ENCODE data around the gene TMEM120B.
"Not testable (repeated sequence)": the region's sequence is repeated elsewhere in the genome, so short reads cannot be mapped to it uniquely, and the experiment has no call there.

TMEM120B gene

DNA sequence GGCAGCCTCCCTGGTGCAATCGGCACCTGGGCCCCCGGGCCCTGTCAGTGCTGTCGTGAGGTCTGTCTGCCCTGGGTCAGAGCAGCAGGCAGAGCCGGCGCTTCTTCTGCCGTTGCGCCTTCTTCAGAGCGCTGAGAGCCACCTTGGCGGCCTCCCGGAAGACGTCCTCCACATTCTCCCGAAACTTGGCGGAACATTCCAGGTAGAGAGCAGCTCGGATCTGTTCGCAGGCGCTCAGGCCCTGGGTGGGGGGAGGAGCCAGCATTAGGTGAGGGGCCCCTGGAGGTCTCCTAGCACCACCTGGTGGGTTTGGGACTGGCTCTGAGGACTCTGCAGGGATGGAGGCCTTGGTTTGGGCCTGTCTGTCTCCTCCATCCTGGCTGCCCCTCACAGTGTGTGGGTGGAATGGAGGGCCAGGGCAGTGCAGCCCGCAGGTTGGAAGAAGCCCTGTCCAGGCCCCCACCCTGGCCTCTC is 66.9 kb downstream of the TMEM120B start:
- H3K27ac Mint-ChIP-seq = no peak overlapping the region
- intact Hi-C loops (cut with micrococcal nuclease) = no loop called here

DNA sequence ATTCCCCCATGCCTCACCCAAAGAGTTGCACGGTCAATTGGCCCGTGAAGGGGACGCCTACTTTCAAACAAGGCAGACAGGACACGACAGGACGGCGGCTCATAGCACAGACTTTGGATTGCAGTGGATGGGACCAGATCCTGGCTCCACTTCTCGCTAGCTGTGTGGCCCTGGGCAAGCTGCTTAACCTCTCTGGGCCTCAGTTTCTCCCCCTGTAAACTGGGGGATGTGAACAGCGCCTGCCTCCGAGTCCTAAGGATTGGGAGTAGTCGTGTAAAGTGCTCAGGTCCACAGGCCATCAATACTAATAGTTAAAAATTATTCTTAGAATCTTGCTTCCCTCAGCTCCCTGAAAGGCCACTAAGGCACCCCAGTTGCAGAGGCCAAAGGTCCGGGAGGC is 67.9 kb downstream of the TMEM120B start:
- peak overlapping the region; percentile 79 for H3K27ac Mint-ChIP-seq
- peaks cover 44% of the 10 kb centered on the region for H3K36me3 Mint-ChIP-seq (ENCODE audit: low read depth)
- H3K9me3 Mint-ChIP-seq = no peaks in the 10 kb centered on the region
- H3K4me1 Mint-ChIP-seq (ENCODE audit: low read depth) = peaks cover 39% of the 10 kb centered on the region
- H3K4me3 Mint-ChIP-seq = no peak overlapping the region
- no peaks in the 10 kb centered on the region for H3K27me3 Mint-ChIP-seq
- intact Hi-C loops (cut with micrococcal nuclease) = no loop called here

More for the DNA sequence above, 66.9 kb downstream of the TMEM120B start:
- Mint-ChIP-seq H3K27me3 (no peaks in the 10 kb centered on the region), H3K36me3 (ENCODE audit: low read depth) (peaks cover 44% of the 10 kb centered on the region), H3K9me3 (no peaks in the 10 kb centered on the region), H3K4me3 (no peak overlapping the region), H3K4me1 (ENCODE audit: low read depth) (peaks cover 32% of the 10 kb centered on the region)

DNA sequence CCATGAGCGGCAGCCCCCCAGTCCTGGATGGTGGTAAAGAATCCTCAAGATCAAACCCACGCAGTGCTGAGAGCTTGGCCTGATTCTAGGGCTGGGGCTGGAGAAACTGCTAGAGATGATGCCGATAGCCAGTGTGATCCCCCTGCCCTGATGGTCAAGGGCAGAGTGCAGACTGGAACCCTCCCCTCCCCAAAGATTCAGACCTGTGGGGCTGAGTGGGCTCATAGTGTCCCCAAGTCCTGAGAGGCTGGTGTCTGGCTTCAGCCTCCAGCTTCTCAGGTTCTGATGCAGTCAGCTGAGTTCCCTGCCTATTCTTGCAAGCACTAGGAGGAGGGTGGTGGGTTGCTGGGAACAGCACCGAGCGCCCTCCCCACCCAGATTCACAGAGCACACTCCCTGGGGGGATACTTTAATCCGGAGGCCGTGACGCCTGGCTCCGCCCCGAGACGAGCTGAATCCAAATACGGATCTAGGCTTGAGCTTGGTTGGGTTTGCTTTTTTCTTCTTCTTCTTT is 69.0 kb downstream of the TMEM120B start:
- no peaks in the 10 kb centered on the region for H3K9me3 Mint-ChIP-seq
- intact Hi-C loops (cut with micrococcal nuclease) = no loop called here
- H3K27ac Mint-ChIP-seq = peak overlapping the region; percentile 79
- H3K27me3 Mint-ChIP-seq = no peaks in the 10 kb centered on the region
- peaks cover 48% of the 10 kb centered on the region for H3K4me1 Mint-ChIP-seq (ENCODE audit: low read depth)
- peak overlapping the region; percentile 58 for H3K4me3 Mint-ChIP-seq
- peaks cover 50% of the 10 kb centered on the region for H3K36me3 Mint-ChIP-seq (ENCODE audit: low read depth)

DNA sequence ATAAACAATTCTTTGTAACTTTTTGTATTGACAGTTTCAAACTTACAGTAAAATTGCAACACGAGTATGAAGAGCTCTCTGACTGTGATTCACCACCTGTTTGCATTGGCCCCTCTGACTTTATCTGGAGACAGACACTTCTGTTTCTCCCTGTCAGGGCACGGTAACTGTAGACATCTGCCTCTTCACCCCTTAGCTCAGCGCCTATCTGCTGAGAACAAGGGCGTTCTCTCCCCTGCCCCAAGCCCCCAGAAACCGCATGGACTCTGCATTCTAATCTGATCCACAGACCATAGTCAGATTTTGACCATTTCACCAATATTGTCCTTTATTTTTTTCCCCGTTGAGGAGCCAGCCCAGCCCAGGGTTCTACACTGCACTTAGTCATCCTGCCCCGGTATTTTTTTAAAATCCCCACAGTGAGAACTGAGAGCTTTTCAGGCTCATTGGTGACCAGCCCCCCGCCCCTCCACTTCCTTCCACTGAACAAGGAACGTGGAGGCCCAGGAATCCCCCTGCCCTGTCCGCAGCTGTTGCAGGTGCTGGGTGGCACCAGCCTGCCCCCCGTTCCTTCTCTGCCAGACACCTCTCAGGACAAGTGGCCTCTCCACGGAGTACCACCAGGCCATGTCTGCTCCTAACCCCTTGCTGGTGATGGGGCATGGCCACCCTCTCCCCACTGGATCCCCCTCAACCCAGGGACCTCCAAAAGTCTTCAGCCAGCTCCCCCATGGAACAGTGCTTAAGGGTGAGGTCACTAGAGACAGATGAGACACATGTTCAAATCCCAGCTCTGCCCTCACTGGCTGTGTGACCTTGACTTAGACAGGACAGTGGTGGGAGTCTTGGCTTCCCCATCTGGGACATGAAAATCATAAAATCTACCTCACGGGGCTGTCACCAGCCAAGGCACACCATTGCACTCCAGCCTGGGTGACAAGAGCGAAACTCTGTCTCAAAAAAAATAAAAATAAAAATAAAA is 69.7 kb downstream of the TMEM120B start:
- no peaks in the 10 kb centered on the region for H3K9me3 Mint-ChIP-seq
- intact Hi-C loops (cut with micrococcal nuclease) = no loop called here
- H3K4me3 Mint-ChIP-seq = peak overlapping the region; percentile 58
- peaks cover 58% of the 10 kb centered on the region for H3K36me3 Mint-ChIP-seq (ENCODE audit: low read depth)
- H3K27ac Mint-ChIP-seq = peak overlapping the region; percentile 79
- H3K27me3 Mint-ChIP-seq = no peaks in the 10 kb centered on the region
- H3K4me1 Mint-ChIP-seq (ENCODE audit: low read depth) = peaks cover 55% of the 10 kb centered on the region

DNA sequence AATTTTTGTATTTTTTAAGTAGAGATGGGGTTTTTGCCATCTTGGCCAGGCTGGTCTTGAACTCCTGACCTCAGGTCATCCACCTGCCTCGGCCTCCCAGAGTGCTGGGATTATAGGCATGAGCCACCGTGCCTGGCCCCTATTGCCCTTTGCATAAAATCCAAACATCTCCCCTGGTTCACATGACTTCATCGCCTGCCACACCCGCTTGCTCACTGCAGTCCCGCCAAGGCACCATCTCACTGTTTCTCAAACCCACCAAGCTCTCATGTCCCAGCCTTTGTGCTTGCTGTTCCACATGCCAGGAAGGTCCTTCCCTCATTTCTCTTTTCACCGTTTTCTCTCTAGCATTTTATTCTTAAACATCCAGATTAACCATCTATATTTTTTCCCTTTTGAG is 71.2 kb downstream of the TMEM120B start:
- H3K36me3 Mint-ChIP-seq (ENCODE audit: low read depth) = peaks cover 56% of the 10 kb centered on the region
- H3K4me1 Mint-ChIP-seq (ENCODE audit: low read depth) = peaks cover 69% of the 10 kb centered on the region
- intact Hi-C loops (cut with micrococcal nuclease) = no loop called here
- H3K9me3 Mint-ChIP-seq = no peaks in the 10 kb centered on the region
- H3K27ac Mint-ChIP-seq = peak overlapping the region; percentile 33
- H3K4me3 Mint-ChIP-seq = no peak overlapping the region
- no peaks in the 10 kb centered on the region for H3K27me3 Mint-ChIP-seq

DNA sequence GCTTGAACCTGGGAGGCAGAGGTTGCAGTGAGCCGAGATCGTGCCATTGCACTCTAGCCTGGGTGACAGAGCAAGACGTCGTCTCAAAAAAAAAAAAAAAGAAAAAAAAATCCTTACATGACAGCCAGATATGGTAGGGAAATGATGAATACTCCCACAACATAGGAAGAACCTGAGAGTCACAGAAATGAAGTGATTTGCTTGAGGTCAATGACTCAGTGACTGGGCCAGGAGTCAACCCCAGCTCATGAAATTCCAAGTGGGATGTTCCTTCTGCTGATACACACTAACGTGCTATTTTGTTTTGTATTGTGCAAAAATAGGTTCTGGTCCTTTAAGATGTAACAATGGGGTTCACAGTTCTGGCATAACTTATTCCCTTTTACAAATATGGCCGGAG is 71.9 kb downstream of the TMEM120B start:
- peak overlapping the region; percentile 33 for H3K27ac Mint-ChIP-seq
- H3K36me3 Mint-ChIP-seq (ENCODE audit: low read depth) = peaks cover 49% of the 10 kb centered on the region
- intact Hi-C loops (cut with micrococcal nuclease) = no loop called here
- H3K4me1 Mint-ChIP-seq (ENCODE audit: low read depth) = peaks cover 76% of the 10 kb centered on the region
- H3K27me3 Mint-ChIP-seq = no peaks in the 10 kb centered on the region
- H3K4me3 Mint-ChIP-seq = no peak overlapping the region
- H3K9me3 Mint-ChIP-seq = no peaks in the 10 kb centered on the region

DNA sequence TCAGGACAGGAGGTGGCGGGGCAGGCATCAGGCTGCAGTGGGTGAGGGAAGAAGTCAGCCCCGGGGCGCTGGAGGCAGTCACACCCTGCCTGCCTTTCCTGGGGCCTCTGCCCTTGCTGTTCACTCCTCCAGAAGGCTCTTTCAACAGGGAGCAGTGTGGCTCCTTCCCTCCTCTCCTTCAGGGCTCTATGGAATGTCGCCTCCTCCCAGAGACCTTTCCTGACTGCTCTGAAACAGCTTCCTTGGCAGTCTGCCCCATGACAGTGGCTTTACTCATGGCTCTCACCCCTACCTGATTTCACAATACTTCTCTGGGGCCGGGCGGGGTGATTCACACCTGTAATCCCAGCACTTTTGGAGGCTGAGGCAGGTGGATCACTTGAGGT is 73.9 kb downstream of the TMEM120B start:
- Mint-ChIP-seq H3K36me3 (ENCODE audit: low read depth) (peaks cover 38% of the 10 kb centered on the region), H3K9me3 (no peaks in the 10 kb centered on the region), H3K4me1 (ENCODE audit: low read depth) (peaks cover 90% of the 10 kb centered on the region), H3K27ac (peak overlapping the region; percentile 100), H3K4me3 (no peak overlapping the region), H3K27me3 (no peaks in the 10 kb centered on the region)
- intact Hi-C loops (cut with micrococcal nuclease) = no loop called here

DNA sequence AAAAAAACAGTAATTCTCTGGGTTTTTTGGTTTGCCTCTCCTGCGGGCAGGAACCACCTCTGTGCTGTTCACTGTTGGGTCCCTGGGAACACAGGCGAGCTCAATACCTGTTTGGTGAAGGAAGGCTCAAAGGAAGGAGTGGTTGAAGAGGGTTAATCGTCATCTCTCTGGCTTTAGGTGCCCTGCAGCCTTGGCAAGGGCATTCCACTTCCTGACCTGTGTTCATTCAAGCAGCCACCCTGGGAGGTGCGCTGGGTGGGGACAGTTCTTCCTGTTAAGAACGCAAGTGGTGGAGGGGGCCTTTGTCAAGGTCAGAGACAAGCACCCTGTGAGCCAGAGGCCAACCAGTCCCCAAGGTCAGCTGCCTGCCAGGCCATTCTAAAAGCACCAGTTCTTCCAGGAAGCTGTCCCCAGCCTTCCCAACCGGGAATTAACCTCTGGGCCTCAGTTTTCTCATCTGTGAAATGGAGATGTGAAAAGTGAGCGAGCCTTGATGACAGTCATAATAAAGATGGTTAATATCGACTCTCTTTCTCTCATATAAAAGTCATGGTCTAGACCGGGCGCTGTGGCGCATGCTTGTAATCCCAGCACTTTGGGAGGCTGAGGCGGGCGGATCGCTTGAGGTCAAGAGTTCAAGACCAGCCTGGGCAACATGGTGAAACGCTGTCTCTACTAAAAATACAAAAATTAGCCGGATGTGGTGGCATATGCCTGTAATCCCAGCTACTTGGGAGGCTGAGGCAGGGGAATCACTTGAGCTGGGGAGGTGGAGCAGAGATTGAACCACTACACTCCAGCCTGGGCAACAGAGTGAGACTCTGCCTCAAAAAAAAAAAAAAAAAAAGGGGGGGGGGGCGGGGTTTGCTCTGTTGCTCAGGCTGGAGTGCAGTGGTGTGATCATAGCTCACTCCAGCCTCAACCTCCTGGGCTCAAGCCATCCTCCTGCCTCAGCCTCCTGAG is 74.8 kb downstream of the TMEM120B start:
- H3K9me3 Mint-ChIP-seq = no peaks in the 10 kb centered on the region
- H3K36me3 Mint-ChIP-seq (ENCODE audit: low read depth) = peaks cover 38% of the 10 kb centered on the region
- peak overlapping the region; percentile 100 for H3K27ac Mint-ChIP-seq
- H3K27me3 Mint-ChIP-seq = no peaks in the 10 kb centered on the region
- intact Hi-C loops (cut with micrococcal nuclease) = no loop called here
- H3K4me3 Mint-ChIP-seq = no peak overlapping the region
- H3K4me1 Mint-ChIP-seq (ENCODE audit: low read depth) = peaks cover 90% of the 10 kb centered on the region

DNA sequence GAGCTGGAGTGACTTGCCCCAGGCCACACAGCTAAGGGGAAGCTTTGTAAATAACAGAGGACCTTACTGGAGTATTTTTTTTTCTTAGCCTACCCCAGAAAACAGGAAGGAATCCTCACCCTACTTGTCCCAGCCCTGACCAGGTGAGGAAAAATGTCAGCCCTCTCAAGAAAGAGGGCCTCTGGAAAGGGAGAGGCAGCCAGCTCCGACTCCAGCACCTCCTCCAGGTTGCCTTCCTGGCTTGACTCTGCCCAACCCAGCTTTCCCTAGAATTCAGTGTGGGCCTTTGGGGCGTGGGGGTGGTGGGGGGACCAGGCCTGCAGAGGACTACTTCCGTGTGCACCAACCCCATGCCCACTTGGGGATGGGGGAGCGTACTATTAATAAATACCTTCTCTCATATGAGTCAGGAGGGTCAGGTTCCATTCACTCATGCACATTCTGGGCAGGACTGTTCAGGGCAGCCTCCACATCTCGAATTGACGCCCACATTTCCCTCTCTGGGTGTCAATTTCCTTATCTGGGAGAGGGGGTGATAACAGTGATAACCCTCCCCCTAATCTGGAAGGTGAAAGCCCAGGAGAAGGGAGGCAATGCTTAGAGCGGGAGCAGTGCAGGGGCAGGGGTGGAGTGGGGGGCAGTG is 75.7 kb downstream of the TMEM120B start:
- intact Hi-C loops (cut with micrococcal nuclease) = no loop called here
- peaks cover 85% of the 10 kb centered on the region for H3K4me1 Mint-ChIP-seq (ENCODE audit: low read depth)
- H3K27ac Mint-ChIP-seq = peak overlapping the region; percentile 100
- H3K9me3 Mint-ChIP-seq = no peaks in the 10 kb centered on the region
- peaks cover 33% of the 10 kb centered on the region for H3K36me3 Mint-ChIP-seq (ENCODE audit: low read depth)
- no peak overlapping the region for H3K4me3 Mint-ChIP-seq
- no peaks in the 10 kb centered on the region for H3K27me3 Mint-ChIP-seq

DNA sequence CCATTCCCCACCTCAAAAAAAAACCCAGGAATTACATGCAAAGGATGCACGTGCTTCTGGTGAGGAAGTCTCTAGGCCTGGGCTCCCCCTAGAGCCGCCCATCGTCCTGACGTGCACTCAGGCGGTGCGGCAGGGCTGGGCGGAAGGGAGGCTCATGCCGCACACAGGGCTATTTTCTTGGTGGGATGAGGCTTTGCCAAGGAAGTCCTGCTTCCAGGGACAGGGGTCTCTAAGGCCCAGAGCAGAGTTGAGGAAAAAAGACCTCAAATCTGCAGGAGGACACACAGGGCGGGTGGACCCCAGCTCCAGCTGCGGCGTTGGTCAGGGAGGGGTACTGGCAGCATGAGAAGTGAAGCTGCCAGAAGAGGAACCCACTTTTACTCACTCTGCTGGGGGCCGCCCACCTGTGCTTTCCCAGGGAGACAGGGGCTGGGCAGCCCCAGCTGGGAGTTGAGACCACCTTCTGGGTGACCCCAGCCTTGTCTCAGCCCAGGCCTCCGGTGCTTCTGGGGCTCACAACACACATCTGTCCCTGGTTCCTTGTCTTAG is 76.8 kb downstream of the TMEM120B start:
- H3K4me3 Mint-ChIP-seq = peak overlapping the region; percentile 75
- intact Hi-C loops (cut with micrococcal nuclease) = no loop called here
- H3K27ac Mint-ChIP-seq = peak overlapping the region; percentile 100
- peaks cover 26% of the 10 kb centered on the region for H3K36me3 Mint-ChIP-seq (ENCODE audit: low read depth)
- no peaks in the 10 kb centered on the region for H3K27me3 Mint-ChIP-seq
- H3K4me1 Mint-ChIP-seq (ENCODE audit: low read depth) = peaks cover 83% of the 10 kb centered on the region
- no peaks in the 10 kb centered on the region for H3K9me3 Mint-ChIP-seq

DNA sequence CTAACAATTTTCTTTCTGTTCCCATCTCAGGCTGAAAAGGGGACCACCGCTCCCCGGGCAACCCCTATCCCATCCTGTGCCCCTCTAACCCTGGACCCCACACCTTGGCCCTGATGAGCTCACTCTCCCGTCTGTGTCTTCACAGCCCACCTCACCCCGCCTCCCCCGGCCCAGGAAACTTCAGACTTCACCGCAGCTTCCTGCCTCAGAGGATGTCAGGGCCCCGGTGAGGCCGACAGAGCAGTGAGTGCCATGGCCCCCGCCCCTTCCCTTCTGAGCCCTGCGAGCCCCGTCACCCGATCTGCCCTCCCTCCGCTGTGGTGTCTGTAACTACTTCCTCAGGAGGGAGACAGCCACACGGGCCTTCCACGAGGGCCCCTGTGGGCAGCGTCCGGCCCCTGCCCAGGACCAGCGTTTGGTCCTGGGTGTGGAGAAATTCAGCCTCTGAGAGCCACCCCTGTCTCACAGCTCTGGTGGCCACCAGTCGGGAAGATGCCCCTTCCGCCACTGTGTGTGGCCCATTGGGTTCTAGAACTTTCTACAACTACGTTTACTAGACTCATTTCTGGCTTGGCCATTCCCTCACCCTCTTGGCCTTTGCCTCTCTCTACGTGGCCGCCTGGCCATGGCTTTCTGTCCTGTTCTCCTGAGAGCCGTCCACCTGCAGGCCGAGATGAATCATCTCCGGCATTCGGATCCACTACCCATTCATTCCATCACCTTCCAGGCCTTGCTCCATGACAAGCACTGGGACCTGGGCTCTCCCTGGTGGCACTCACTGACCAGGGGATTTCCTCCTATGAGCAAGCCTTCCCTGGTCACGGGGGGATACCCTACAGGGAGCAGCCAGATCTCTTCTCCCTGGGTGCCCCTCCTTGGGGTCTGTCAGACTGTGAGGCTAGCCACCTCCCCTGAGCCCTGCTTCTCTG is 77.5 kb downstream of the TMEM120B start:
- Mint-ChIP-seq H3K9me3 (no peaks in the 10 kb centered on the region), H3K36me3 (ENCODE audit: low read depth) (peaks cover 33% of the 10 kb centered on the region), H3K27ac (peak overlapping the region; percentile 100), H3K27me3 (no peaks in the 10 kb centered on the region), H3K4me1 (ENCODE audit: low read depth) (peaks cover 85% of the 10 kb centered on the region), H3K4me3 (peak overlapping the region; percentile 75)
- intact Hi-C loops (cut with micrococcal nuclease) = loop anchor here (5.0 kb wide), 1 partner anchor 93 kb away; no protein-coding TSS in a partner anchor

DNA sequence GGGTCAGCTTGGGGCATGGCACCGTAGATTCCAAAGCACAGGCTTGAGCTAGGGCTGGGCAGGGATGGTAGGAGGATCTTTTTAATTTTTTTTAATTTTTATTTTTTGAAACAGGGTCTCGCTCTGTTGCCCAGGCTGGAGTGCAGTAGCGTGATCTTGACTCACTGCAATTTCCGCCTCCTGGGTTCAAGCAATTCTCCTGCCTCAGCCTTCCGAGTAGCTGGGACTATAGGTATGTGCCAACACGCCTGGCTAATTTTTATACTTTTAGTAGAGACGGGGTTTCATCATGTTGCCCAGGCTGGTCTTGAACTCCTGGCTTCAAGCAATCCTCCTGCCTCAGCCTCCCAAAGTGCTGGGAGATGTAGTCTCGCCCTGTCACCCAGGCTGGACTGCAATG is 78.2 kb downstream of the TMEM120B start:
- not testable (repeated sequence) for H3K9me3 Mint-ChIP-seq, H3K27me3 Mint-ChIP-seq, H3K4me3 Mint-ChIP-seq
- peaks cover 40% of the 10 kb centered on the region for H3K36me3 Mint-ChIP-seq (ENCODE audit: low read depth)
- peak overlapping the region; percentile 100 for H3K27ac Mint-ChIP-seq
- H3K4me1 Mint-ChIP-seq (ENCODE audit: low read depth) = peaks cover 90% of the 10 kb centered on the region
- intact Hi-C loops (cut with micrococcal nuclease) = loop anchor here (5.0 kb wide), 1 partner anchor 93 kb away; no protein-coding TSS in a partner anchor
